Erythroblast (primary cell): ENCODE results near the gene FMN1.

ENCODE experiments used
- GATA1 ChIP-seq: IDR thresholded peaks from 2 replicates; pipeline ENCODE4 v1.6.1; 2011; ENCODE audit warnings: low read depth, mild to moderate bottlenecking, control low read depth, low read length, moderate library complexity
- POLR2A ChIP-seq: IDR thresholded peaks from 2 replicates; pipeline ENCODE4 v1.6.1; 2011; ENCODE audit warnings: mild to moderate bottlenecking, low read length

- TF ChIP-seq POLR2A (no peak), GATA1 (no peak)
These were observed 238.5 kb downstream of the FMN1 start for GRCh38 chr15:32956006-32956405.
